WTC11 (cell line): Measurements from ENCODE around the gene ZNF668. TPM values are rescaled to one million over a fixed set of nuclear protein-coding genes. Genes with fewer than 3 reads are reported as not detected.

ENCODE experiments used
- ATAC-seq: fragments of 200-7000 bp; cut with Tn5 transposase; 2 replicates; pipeline ENCODE4 v1.10.0; 2021; ENCODE audit warnings: mild to moderate bottlenecking, moderate library complexity
- CTCF ChIA-PET: fragments of 300-600 bp; sonication (Branson Sonifier 250); formaldehyde crosslinking; loops from one replicate; lab custom pipeline; 2021; ENCODE audit warnings: antibody characterized with exemption; lab: Charles Lee
- POLR2A ChIA-PET: fragments of 350-600 bp; sonication (Branson Sonifier 250); formaldehyde crosslinking; loops from one replicate; lab custom pipeline; 2021; ENCODE audit warnings: antibody characterized with exemption; lab: Charles Lee
- DNase-seq: peaks from one replicate; pipeline ENCODE4 v3.0.0; 2021; ENCODE audit warnings: low spot score
- H3K27ac Mint-ChIP-seq: 2 replicates; pipeline ENCODE4 v1.8.0; 2021; ENCODE audit warnings: mixed read lengths
- H3K27me3 Mint-ChIP-seq: 2 replicates; pipeline ENCODE4 v1.8.0; 2021; ENCODE audit warnings: low read depth, mild to moderate bottlenecking, moderate library complexity, mixed read lengths
- H3K36me3 Mint-ChIP-seq: 2 replicates; pipeline ENCODE4 v1.8.0; 2021; ENCODE audit warnings: mixed read lengths
- H3K4me1 Mint-ChIP-seq: 2 replicates; pipeline ENCODE4 v1.8.0; 2022; ENCODE audit warnings: mixed read lengths
- H3K4me3 Mint-ChIP-seq: 2 replicates; pipeline ENCODE4 v1.8.0; 2021; ENCODE audit warnings: mild to moderate bottlenecking, moderate library complexity, mixed read lengths
- H3K9me3 Mint-ChIP-seq: 2 replicates; pipeline ENCODE4 v1.8.0; 2021; ENCODE audit warnings: mixed read lengths
- ATF1 ChIP-seq: sonication (generic); formaldehyde crosslinking; IDR thresholded peaks from 2 replicates; pipeline ENCODE4 v1.8.1; 2023; ENCODE audit warnings: mild to moderate bottlenecking, moderate library complexity, missing genetic modification reagents
- E2F1 ChIP-seq: sonication (generic); formaldehyde crosslinking; IDR thresholded peaks from 2 replicates; pipeline ENCODE4 v1.8.0; 2022; ENCODE audit warnings: mild to moderate bottlenecking, missing genetic modification reagents
- FOXJ3 ChIP-seq: sonication (generic); formaldehyde crosslinking; IDR thresholded peaks from 2 replicates; pipeline ENCODE4 v1.9.0; 2021; ENCODE audit warnings: missing genetic modification reagents, mild to moderate bottlenecking, borderline replicate concordance
- FOXP1 ChIP-seq: sonication (generic); formaldehyde crosslinking; IDR thresholded peaks from 2 replicates; pipeline ENCODE4 v1.8.0; 2022; ENCODE audit warnings: missing genetic modification reagents, mild to moderate bottlenecking, moderate library complexity, borderline replicate concordance
- HMGA2 ChIP-seq: fragments of 250-450 bp; sonication (Bioruptor Pico); IDR thresholded peaks from 2 replicates; pipeline ENCODE4 v1.4.0; 2021; ENCODE audit warnings: mild to moderate bottlenecking, moderate library complexity
- JUN ChIP-seq: sonication (generic); formaldehyde crosslinking; IDR thresholded peaks from 2 replicates; pipeline ENCODE4 v1.8.0; 2023; ENCODE audit warnings: mild to moderate bottlenecking, missing genetic modification reagents
- MAX ChIP-seq: sonication (generic); formaldehyde crosslinking; IDR thresholded peaks from 2 replicates; pipeline ENCODE4 v1.8.0; 2022; ENCODE audit warnings: mild to moderate bottlenecking, missing genetic modification reagents
- NFATC4 ChIP-seq: fragments of 250-450 bp; sonication (Bioruptor Pico); IDR thresholded peaks from 2 replicates; pipeline ENCODE4 v1.9.0; 2021; ENCODE audit warnings: mild to moderate bottlenecking
- SMAD3 ChIP-seq: sonication (generic); formaldehyde crosslinking; IDR thresholded peaks from 2 replicates; pipeline ENCODE4 v1.8.0; 2022; ENCODE audit warnings: missing genetic modification reagents, mild to moderate bottlenecking, borderline replicate concordance
- USF2 ChIP-seq: sonication (generic); formaldehyde crosslinking; IDR thresholded peaks from 2 replicates; pipeline ENCODE4 v1.8.1; 2023; ENCODE audit warnings: mild to moderate bottlenecking, missing genetic modification reagents, moderate library complexity
- ZNF423 ChIP-seq: fragments of 250-450 bp; sonication (Bioruptor Pico); IDR thresholded peaks from 2 replicates; pipeline ENCODE4 v2.1.2; 2022; ENCODE audit warnings: mild to moderate bottlenecking, moderate library complexity
- ZNF532 ChIP-seq: fragments of 250-450 bp; sonication (Bioruptor Pico); IDR thresholded peaks from 2 replicates; pipeline ENCODE4 v1.9.0; 2021; ENCODE audit warnings: mild to moderate bottlenecking, borderline replicate concordance
- total RNA-seq: library from RNA; stranded (reverse); gene quantifications from 3 replicates; pipeline ENCODE4 v1.2.3, GENCODE V29; 2021
- TF ChIP-seq, protein P1 (sequence below): sonication (generic); formaldehyde crosslinking; IDR thresholded peaks from 2 replicates; pipeline ENCODE4 v1.8.1; 2022; ENCODE audit warnings: mild to moderate bottlenecking, missing genetic modification reagents, moderate library complexity, borderline replicate concordance
- TF ChIP-seq, protein P2 (sequence below): sonication (generic); formaldehyde crosslinking; IDR thresholded peaks from 2 replicates; pipeline ENCODE4 v1.8.1; 2023; ENCODE audit warnings: mild to moderate bottlenecking, missing genetic modification reagents
- TF ChIP-seq, protein P3 (sequence below): fragments of 250-450 bp; sonication (Bioruptor Pico); IDR thresholded peaks from 2 replicates; pipeline ENCODE4 v1.9.0; 2021; ENCODE audit warnings: mild to moderate bottlenecking
- TF ChIP-seq, protein P4 (sequence below): sonication (generic); formaldehyde crosslinking; IDR thresholded peaks from 2 replicates; pipeline ENCODE4 v1.8.1; 2022; ENCODE audit warnings: mild to moderate bottlenecking, moderate library complexity, missing genetic modification reagents
- TF ChIP-seq, protein P5 (sequence below): sonication (generic); formaldehyde crosslinking; IDR thresholded peaks from 2 replicates; pipeline ENCODE4 v1.8.1; 2022; ENCODE audit warnings: low read depth, missing genetic modification reagents, borderline replicate concordance
- TF ChIP-seq, protein P6 (sequence below): sonication (generic); formaldehyde crosslinking; IDR thresholded peaks from 2 replicates; pipeline ENCODE4 v1.8.0; 2022; ENCODE audit warnings: mild to moderate bottlenecking, missing genetic modification reagents

ZNF668 gene
- total RNA-seq, 1 experiment from 2014 or later, result 17.3 TPM

DNA sequence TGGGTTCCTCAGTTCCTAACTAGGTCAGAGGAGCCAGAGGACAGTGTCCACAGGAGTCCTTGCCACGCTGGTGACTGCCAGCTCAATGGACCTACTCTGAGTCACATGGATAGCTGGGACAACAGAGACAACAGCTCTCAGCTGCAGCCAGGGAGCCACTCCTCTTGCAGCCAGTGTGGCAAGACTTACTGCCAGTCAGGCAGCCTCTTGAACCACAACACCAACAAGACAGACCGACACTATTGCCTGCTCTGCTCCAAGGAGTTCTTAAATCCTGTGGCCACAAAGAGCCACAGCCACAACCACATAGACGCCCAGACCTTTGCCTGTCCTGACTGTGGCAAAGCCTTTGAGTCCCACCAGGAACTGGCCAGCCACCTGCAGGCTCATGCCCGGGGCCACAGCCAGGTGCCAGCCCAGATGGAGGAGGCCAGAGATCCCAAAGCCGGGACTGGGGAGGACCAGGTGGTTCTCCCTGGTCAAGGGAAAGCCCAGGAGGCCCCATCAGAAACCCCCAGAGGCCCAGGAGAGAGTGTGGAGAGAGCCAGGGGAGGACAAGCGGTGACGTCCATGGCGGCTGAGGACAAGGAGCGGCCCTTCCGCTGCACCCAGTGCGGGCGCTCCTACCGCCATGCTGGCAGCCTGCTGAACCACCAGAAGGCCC is 6.8 kb upstream of the ZNF668 start:
- DNase-seq, result no peak
- CTCF ChIA-PET, result interaction anchor here (1.6 kb wide), 1 partner anchor 62 kb away, joined by 8 read pairs; no protein-coding TSS in a partner anchor
- Mint-ChIP-seq H3K36me3 (peaks cover 30% of the 10 kb centered on the region), H3K4me3 (no peak overlapping the region), H3K9me3 (no peaks in the 10 kb centered on the region), H3K4me1 (no peaks in the 10 kb centered on the region), H3K27ac (no peak overlapping the region), H3K27me3 (no peaks in the 10 kb centered on the region)
- no peak for ATAC-seq
- no peak for TF ChIP-seq FOXP1
- POLR2A ChIA-PET, result interaction anchor here (0.5 kb wide), 1 partner anchor 387 kb away, joined by 3 read pairs; no protein-coding TSS in a partner anchor

DNA sequence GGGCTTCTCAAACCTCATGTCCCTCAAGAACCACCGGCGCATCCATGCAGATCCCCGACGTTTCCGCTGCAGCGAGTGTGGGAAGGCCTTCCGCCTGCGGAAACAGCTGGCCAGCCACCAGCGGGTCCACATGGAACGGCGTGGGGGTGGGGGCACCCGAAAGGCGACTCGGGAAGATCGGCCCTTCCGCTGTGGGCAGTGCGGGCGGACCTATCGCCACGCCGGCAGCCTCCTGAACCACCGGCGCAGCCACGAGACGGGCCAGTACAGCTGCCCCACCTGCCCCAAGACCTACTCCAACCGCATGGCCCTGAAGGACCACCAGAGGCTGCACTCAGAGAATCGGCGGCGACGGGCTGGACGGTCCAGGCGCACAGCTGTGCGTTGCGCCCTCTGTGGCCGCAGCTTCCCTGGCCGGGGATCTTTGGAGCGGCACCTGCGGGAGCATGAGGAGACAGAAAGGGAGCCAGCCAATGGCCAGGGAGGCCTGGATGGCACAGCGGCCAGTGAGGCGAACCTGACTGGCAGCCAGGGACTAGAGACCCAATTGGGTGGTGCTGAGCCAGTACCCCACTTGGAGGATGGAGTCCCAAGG is 6.1 kb upstream of the ZNF668 start:
- no peaks in the 10 kb centered on the region; the same call in 1 of the 2 replicates for H3K4me1 Mint-ChIP-seq
- no peak for ATAC-seq
- H3K27ac Mint-ChIP-seq, result no peak overlapping the region
- ChIA-PET CTCF (interaction anchor here (0.6 to 1.6 kb wide), 2 partner anchors 62 to 153 kb away, joined by 3 to 8 read pairs; no protein-coding TSS in a partner anchor), POLR2A (interaction anchor here (0.5 to 0.6 kb wide), 2 partner anchors 25 to 386 kb away, joined by 3 read pairs; no protein-coding TSS in a partner anchor)
- no peaks in the 10 kb centered on the region for H3K27me3 Mint-ChIP-seq
- no peaks in the 10 kb centered on the region for H3K9me3 Mint-ChIP-seq
- peaks cover 30% of the 10 kb centered on the region for H3K36me3 Mint-ChIP-seq
- no peak for DNase-seq
- H3K4me3 Mint-ChIP-seq, result no peak overlapping the region
- TF ChIP-seq JUN (CRISPR knock-in tag) (no peak), ZNF423 (CRISPR knock-in tag) (no peak), MAX (no peak), HMGA2 (CRISPR knock-in tag) (no peak), E2F1 (no peak), ATF1 (CRISPR knock-in tag) (no peak), USF2 (no peak), ZNF532 (CRISPR knock-in tag) (no peak), NFATC4 (CRISPR knock-in tag) (no peak), FOXJ3 (CRISPR knock-in tag) (no peak), SMAD3 (CRISPR knock-in tag) (no peak)
- TF ChIP-seq, protein P1, sequence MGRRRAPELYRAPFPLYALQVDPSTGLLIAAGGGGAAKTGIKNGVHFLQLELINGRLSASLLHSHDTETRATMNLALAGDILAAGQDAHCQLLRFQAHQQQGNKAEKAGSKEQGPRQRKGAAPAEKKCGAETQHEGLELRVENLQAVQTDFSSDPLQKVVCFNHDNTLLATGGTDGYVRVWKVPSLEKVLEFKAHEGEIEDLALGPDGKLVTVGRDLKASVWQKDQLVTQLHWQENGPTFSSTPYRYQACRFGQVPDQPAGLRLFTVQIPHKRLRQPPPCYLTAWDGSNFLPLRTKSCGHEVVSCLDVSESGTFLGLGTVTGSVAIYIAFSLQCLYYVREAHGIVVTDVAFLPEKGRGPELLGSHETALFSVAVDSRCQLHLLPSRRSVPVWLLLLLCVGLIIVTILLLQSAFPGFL, result no peak
- TF ChIP-seq, protein P2, sequence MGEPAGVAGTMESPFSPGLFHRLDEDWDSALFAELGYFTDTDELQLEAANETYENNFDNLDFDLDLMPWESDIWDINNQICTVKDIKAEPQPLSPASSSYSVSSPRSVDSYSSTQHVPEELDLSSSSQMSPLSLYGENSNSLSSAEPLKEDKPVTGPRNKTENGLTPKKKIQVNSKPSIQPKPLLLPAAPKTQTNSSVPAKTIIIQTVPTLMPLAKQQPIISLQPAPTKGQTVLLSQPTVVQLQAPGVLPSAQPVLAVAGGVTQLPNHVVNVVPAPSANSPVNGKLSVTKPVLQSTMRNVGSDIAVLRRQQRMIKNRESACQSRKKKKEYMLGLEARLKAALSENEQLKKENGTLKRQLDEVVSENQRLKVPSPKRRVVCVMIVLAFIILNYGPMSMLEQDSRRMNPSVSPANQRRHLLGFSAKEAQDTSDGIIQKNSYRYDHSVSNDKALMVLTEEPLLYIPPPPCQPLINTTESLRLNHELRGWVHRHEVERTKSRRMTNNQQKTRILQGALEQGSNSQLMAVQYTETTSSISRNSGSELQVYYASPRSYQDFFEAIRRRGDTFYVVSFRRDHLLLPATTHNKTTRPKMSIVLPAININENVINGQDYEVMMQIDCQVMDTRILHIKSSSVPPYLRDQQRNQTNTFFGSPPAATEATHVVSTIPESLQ (CRISPR knock-in tag), result no peak
- TF ChIP-seq, protein P3, sequence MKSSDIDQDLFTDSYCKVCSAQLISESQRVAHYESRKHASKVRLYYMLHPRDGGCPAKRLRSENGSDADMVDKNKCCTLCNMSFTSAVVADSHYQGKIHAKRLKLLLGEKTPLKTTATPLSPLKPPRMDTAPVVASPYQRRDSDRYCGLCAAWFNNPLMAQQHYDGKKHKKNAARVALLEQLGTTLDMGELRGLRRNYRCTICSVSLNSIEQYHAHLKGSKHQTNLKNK (CRISPR knock-in tag), result no peak
- TF ChIP-seq, protein P4, sequence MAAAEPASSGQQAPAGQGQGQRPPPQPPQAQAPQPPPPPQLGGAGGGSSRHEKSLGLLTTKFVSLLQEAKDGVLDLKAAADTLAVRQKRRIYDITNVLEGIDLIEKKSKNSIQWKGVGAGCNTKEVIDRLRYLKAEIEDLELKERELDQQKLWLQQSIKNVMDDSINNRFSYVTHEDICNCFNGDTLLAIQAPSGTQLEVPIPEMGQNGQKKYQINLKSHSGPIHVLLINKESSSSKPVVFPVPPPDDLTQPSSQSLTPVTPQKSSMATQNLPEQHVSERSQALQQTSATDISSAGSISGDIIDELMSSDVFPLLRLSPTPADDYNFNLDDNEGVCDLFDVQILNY, result no peak
- TF ChIP-seq, protein P5, sequence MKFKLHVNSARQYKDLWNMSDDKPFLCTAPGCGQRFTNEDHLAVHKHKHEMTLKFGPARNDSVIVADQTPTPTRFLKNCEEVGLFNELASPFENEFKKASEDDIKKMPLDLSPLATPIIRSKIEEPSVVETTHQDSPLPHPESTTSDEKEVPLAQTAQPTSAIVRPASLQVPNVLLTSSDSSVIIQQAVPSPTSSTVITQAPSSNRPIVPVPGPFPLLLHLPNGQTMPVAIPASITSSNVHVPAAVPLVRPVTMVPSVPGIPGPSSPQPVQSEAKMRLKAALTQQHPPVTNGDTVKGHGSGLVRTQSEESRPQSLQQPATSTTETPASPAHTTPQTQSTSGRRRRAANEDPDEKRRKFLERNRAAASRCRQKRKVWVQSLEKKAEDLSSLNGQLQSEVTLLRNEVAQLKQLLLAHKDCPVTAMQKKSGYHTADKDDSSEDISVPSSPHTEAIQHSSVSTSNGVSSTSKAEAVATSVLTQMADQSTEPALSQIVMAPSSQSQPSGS (CRISPR knock-in tag), result no peak
- TF ChIP-seq, protein P6, sequence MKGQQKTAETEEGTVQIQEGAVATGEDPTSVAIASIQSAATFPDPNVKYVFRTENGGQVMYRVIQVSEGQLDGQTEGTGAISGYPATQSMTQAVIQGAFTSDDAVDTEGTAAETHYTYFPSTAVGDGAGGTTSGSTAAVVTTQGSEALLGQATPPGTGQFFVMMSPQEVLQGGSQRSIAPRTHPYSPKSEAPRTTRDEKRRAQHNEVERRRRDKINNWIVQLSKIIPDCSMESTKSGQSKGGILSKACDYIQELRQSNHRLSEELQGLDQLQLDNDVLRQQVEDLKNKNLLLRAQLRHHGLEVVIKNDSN (CRISPR knock-in tag), result no peak
